Neuron (in vitro differentiated cells): ENCODE results near the gene BHLHA9.

ENCODE experiments used
- H2AFZ ChIP-seq: one replicate; pipeline ENCODE4 v1.6.1; 2013; ENCODE audit warnings: low read depth, mild to moderate bottlenecking, inconsistent platforms, low read length, moderate library complexity
- H3K27me3 ChIP-seq: one replicate; pipeline ENCODE4 v1.6.1; 2013; ENCODE audit warnings: low read length; ENCODE audit not compliant: insufficient read depth
- H3K36me3 ChIP-seq: one replicate; pipeline ENCODE4 v1.6.1; 2013; ENCODE audit warnings: low read length; ENCODE audit not compliant: insufficient read depth
- H3K4me1 ChIP-seq: one replicate; pipeline ENCODE4 v1.6.1; 2013; ENCODE audit warnings: low read length; ENCODE audit not compliant: insufficient read depth
- H3K4me3 ChIP-seq: 2 replicates; pipeline ENCODE4 v1.5.1; 2013; ENCODE audit warnings: mild to moderate bottlenecking, low read length, moderate library complexity
- H3K9me3 ChIP-seq: one replicate; pipeline ENCODE4 v1.6.1; 2013; ENCODE audit warnings: low read length

Gene BHLHA9

GRCh38 chr17:1315409-1315808 lies 45.2 kb downstream of the BHLHA9 start:
- H3K27me3 ChIP-seq: peaks cover 9% of the 10 kb centered on the region
- peaks cover 4% of the 10 kb centered on the region for H3K4me1 ChIP-seq
- no peaks in the 10 kb centered on the region for H3K9me3 ChIP-seq
- no peak overlapping the region for H2AFZ ChIP-seq
- no peak overlapping the region for H3K4me3 ChIP-seq
- H3K36me3 ChIP-seq: no peaks in the 10 kb centered on the region

GRCh38 chr17:1315891-1316403 lies 45.7 kb downstream of the BHLHA9 start:
- peaks cover 4% of the 10 kb centered on the region for H3K4me1 ChIP-seq
- no peak overlapping the region for H2AFZ ChIP-seq
- H3K9me3 ChIP-seq: no peaks in the 10 kb centered on the region
- H3K4me3 ChIP-seq: no peak overlapping the region
- H3K36me3 ChIP-seq: no peaks in the 10 kb centered on the region
- peaks cover 9% of the 10 kb centered on the region for H3K27me3 ChIP-seq
